ENCODE data around the gene CRYGD.
A peak's percentile ranks its signal among the peaks of the same experiment; 100 is the strongest.
"Not testable (repeated sequence)": the region's sequence is repeated elsewhere in the genome, so short reads cannot be mapped to it uniquely, and the experiment has no call there.

Gene CRYGD

DNA sequence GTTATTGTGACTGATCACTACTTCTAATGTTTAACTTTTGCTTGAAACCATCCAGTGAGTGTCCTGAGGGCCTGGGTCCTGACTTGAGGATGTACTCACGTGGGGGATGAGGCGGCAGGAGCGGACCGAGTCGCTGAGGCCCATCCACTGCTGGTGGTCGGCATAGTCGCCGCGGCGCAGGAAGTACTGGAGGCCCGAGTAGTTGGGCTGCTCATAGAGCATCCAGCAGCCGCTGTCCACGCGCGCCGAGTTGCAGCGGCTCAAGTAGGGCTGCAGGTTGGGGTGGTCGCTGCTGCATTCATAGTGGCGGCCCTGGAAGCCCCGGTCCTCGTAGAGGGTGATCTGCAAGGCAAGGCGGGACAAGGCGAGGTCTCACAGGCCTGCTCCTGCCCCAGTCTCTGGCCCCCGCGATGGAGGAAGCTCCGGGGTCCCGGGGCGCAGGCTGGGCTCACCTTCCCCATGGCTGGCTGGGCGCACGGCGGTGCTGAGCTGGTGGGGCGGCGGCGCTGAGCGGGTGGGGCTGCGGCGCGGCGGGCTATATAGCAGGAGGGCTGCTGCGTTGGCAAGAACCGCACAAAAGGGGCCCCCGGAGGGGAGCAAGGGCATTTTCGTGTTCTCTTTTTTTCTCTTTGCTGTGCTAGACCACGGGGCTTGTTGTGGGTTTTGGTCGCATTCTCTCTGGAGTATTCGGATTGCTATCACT lies at the start of gene CRYGD:
Gene CRYGD, minus strand, starts transcription at position 512 of the 703 bp plus-strand sequence. Its CDS starts 51 bp downstream, at position 461.
- not testable (repeated sequence) for DNase-seq

DNA sequence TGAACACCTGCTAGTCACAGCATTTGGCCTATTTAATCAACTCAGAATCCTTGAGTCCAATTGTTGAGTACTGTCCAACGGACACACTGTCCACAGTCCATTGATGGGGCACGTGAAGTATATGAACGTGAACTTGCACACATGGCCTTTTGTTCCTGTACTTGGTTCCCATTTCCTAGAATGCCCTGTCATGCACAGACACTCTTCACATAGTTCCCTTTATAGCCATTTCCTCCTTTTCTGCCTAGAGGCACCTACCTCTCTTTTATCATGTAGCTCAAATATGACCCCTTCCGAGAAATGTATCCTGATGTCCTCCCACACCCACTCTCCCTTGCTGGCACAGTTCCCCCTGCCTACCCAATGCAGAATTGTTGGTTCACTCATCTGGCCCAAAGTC lies 47.8 kb upstream of the CRYGD start:
- DNase-seq = no peak

DNA sequence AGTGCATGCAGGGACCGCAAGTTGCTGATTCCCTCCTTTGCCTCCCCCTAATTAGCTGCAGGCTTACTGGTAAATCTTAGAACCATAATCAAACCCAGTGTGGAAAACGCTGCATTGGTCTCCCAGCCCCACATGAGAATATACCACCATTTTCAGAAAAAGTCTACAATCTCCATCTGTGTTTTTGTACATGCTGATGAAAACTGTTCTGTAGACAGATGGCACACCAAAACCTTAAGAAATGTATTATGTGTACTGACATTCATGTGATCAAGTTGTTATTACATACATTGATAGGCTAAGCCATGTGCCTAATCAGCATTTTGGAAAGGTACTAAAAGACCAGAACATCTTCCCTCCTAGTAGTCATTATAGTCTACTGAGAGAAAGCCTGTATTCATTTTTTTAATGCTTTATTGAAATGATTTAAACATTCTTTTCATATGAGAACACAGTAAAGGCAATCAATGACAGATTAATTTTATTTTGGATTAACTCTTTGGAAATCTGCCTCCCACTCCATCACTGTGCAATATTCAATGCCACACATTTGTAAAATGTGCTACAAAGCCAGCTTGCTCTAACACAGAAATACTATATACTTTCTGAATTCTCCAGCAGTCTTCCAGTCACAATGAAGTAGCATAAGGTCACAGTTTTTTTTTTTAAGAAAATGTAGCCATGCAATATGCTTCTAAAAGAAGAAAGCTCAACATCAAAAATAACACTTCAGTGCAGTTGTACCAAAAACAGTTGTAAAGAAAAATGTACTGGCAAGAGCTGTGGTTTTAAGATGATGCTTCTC lies 40.8 kb upstream of the CRYGD start:
- no peak for DNase-seq

DNA sequence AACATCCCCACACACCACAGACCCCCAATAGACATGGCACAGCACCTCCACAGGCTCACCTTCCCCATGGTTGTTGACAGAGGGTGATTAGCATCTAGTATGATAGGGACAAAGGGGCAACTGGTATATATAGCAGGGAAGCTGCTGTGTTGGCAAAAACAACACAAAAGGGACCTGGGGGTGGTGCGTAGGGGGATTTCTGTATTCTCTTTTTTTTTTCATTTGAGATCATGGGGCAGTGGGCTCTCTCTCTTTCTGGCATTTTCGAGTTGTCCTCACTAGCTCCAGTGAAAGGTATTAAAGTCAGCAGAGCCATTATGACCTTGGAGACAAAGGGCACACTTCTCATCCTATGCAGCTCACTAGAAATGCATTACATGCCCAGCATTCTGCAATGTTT lies 39.2 kb upstream of the CRYGD start, which contains the start of gene CRYGA:
Gene CRYGA, minus strand, starts transcription at position 101 of the 400 bp plus-strand sequence. Its CDS starts 33 bp downstream, at position 68.
- DNase-seq = no peak

DNA sequence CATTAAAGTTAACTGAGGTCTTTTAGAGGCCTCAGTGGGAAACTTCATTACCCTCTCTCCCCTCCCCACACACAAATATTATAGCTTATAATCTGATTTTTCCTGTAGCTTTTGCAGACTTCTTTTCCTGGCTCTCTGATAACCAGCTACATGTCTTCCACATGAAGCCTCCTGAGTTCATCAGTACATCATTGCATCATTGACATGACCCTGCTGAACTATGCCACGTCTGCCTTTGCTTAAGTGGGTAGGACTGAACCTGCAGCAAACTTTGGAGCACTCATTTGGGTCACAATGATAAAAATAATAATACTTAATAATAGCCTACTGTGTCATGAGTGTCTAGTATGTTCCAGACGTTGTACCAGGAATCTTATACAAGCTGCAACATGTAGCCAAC lies 32.1 kb upstream of the CRYGD start:
- DNase-seq = no peak

DNA sequence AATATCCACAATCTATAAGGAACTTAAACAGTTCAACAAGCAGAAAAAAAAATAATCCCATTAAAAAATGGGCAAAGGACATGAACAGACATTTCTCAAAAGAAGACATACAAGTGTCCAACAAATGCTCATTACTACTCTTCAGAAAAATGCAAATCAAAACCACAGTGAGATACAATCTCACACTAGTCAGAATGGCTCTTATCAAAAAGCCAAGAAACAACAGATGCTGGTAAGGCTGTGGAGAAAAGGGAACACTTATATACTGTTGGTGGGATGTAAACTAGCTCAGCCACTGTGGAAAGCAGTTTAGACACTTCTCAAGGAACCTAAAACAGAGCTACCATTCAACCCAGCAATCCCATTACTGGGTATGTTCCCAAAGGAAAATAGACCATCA lies 28.8 kb upstream of the CRYGD start:
- DNase-seq = no peak

DNA sequence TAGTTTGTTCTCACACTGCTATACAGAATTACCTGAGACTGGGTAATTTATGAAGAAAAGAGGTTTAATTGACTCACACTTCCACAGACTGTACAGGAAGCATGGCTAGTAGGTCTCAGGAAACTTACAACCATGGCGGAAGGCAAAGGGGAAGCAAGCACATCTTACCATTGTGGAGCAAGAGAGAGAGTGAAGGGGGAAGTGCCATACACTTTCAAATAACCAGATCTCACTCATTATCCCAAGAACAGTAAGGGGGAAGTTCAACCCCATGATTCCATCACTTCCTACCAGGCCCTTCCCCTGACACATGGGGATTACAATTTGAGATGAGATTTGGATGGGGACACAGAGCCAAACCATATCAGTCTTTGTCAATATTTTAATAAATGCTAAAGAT lies 26.6 kb upstream of the CRYGD start:
- no peak for DNase-seq

DNA sequence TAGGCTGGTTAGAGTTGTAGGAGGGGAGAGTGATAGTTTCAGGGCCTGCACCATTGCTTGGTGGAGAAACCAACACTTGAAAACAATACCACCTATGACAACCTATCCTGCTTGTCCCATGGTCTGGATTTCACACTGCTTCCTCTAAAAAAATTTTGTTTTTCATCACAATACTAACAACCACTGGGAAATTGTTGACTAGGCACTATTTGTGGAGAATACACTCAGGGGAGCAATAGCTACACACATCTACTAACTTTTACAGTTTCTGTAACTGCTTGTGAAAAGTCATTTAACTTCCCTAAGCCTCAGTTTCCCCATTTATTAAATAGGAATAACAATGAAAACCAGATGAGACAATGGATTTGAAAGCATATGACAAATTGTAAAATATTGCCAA lies 25.8 kb upstream of the CRYGD start:
- DNase-seq = no peak

DNA sequence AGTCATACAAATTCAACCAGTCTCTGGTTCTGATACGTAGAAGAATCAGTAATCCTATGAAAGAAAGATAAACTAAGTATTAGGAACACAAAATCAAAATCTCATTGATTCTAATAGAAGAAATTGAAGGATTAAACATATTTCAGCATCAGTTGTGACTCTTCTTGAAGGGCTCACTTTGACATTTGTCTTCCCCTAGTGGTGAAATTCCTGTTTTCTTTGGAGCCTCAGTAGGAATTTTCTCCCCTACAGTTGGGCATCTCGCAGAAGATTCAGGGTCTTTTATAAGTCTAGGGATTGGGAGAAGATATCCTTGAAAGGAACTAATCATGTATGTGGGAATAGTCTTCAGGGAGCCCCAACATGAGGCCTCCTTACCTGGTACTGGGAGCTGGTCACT lies 24.5 kb upstream of the CRYGD start:
- no peak for DNase-seq

DNA sequence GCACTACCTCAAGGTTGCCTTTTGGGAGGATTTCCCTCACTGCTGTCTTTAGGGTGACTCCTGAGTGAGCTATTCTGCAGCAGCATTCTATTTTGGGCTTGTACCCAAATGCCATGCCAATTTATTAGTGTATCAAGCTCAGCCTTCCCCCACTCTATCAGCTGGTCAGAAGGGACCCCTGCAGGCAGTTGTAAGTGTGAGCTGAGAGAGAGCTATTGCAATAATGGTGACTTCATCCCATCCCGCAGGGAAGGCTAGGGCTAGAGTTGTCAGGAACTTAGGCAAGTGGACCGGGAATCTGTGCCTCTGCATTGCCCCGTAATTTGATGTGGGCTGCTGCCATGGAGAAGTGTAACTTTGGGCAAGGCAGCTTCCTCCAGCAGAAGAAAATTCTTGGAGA lies 23.4 kb upstream of the CRYGD start:
- DNase-seq = no peak

DNA sequence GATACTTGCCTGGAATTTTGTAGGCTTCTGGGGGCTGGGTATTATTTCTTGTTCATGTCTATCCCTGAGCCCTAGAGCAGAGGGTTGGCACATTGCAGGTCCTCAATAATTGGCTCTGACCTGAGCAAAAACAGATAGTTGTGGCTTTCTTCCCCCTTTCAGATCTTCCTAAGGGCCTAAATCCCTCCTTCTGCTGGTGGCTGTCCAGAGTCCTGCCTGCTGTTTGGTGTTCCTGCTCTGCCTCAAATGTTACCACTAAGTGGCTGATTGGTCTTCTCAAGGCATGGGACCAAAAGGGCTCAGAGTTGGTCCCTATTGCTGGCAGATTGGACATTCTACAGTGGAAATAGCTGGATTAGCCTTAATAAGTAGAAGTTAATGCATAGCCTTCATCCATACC lies 22.7 kb upstream of the CRYGD start:
- no peak for DNase-seq

DNA sequence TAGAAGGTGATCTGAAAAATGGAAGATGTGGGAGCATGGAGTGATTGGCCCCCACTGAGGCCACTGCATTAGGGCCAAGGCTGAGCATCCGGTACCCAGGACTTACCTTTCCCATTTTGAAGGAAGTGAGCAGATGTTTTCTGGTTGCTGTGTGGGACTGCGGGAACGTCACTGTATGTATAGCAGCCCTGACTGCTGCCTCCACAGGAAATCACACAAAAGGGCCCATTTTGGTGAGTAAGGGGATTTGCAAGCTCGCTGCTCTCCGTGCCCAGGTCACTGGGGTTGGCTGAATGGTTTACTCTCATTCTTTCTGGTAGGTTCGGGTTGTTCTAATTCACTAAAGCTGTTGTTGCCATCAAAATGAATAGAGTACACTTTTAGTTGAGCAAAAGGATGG lies 21.7 kb upstream of the CRYGD start, which contains the start of gene CRYGB:
Gene CRYGB, minus strand, starts transcription at position 153 of the 400 bp plus-strand sequence. Its CDS starts 38 bp downstream, at position 115.
- no peak for DNase-seq

DNA sequence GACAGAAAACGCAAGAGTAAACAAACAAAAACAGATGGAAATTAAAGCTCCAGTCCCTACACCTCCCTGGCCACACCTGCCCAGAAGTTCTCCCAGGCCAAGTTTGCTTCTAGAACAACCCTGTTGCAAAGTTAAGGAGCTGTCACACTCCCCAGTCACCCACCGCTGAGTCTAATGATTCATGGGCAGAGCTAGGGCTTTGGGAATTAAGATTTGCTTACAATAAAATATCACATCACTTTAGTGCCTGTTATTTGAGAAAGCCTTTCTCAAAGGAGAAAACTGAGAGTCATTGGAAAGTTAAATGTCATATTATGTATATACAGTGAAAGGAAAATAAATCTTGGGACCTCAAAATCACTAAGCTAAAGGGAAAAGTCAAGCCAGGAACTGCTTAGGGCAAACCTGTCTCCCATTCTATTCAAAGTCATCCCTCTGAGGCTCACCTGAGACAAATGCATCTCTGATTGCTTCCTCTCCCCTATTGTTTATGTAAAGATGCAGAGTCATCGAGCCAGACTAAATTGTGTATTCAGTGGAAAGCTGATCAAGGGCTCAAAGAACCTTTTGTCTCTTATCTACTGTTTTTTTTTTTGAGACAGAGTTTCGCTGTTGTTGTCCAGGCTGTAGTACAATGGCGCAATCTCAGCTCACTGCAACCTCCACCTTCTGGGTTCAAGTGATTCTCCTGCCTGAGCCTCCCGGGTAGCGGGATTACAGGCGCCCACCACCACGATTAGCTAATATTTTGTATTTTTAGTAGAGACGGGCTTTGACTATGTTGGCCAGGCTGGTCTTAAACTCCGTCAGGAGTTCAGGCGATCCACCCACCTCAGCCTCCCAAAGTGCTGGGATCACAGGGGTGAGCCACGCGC lies 18.8 kb upstream of the CRYGD start:
- DNase-seq = peak; percentile 72

DNA sequence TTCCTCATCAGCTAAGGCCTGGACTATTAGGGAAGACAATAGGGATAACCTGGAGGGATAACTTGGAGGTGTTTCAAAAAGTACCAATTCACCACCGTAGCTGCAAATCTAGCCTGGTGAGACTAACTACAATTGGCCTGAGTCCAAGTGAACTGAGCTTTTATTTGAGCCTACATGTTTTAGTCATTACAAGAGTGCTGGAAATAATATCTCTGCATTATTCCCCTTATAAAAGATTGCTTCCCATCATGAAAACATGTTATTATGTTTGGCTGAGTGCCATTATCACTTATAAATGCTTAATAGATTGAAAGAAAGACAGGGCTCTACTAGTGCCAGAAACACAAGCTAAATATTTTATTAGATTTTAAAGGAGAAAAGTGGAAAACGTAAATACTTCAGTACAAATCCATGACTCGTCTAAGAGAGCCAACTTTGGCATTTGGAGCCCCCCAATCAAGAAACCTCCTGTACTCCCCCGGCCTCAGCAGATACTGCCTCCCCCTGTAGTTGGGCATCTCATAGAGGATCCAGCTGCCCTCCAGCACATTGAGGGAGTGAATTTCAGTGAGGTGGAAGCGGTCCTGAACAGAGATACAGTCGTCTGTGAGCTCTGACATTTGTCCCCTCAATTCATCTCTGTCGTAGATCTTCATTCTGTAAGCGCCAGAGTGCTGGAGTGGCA lies 18.1 kb upstream of the CRYGD start:
- DNase-seq = peak; percentile 90

DNA sequence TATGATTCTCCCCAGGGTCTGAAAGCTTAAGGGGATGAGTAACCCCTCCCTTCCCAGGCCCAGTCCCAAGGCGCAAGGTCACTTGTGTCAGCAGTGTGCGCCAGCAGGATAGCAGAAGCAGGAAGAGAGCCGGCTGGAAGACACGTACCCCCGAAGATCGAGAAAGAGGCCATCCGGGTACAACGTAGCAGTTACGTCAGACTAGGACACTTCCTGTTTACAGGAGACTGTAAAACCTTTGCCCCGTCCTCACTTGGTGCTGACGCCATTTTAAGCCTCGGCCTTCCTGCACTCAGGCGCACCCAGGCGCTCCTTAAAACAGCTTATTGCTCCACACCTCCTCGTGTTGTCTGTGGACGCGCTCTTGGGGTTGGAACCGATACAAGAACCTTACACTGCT lies 15.1 kb upstream of the CRYGD start:
- no peak for DNase-seq

DNA sequence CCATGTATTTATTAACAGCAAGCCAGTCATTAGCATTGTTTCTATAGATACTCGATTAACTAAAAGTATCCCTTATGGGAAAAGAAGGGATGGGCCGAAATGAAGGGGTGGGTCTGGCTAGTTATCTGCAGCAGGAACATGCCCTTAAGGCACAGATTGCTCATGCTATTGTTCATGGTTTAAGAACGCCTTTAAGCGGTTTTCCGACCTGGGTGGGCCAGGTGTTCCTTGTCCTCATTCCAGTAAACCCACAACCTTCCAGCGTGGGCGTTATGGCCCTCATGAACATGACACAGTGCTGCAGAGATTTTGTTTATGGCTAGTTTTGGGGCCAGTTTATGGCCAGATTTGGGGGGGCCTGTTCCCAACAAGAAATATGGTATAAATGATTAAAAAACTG lies 14.0 kb upstream of the CRYGD start:
- not testable (repeated sequence) for DNase-seq

DNA sequence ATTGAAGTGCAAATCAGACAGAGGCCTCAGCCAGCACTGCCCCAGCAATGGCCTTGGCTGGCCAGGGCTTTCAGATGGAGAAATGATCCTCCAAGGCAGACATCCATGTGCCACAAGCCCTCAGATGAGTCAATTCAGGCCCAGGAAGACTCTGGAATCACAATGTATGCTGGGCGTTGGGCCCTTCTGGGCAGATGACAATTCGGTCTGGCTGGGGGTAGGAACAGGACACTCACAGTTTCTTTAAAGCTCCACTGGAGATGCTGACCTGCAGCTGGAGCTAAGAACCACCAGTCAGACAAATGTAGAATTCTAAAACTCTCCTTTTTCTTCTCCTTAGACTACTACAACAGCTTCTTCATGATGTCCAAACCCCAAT lies 12.4 kb upstream of the CRYGD start:
- no peak for DNase-seq

DNA sequence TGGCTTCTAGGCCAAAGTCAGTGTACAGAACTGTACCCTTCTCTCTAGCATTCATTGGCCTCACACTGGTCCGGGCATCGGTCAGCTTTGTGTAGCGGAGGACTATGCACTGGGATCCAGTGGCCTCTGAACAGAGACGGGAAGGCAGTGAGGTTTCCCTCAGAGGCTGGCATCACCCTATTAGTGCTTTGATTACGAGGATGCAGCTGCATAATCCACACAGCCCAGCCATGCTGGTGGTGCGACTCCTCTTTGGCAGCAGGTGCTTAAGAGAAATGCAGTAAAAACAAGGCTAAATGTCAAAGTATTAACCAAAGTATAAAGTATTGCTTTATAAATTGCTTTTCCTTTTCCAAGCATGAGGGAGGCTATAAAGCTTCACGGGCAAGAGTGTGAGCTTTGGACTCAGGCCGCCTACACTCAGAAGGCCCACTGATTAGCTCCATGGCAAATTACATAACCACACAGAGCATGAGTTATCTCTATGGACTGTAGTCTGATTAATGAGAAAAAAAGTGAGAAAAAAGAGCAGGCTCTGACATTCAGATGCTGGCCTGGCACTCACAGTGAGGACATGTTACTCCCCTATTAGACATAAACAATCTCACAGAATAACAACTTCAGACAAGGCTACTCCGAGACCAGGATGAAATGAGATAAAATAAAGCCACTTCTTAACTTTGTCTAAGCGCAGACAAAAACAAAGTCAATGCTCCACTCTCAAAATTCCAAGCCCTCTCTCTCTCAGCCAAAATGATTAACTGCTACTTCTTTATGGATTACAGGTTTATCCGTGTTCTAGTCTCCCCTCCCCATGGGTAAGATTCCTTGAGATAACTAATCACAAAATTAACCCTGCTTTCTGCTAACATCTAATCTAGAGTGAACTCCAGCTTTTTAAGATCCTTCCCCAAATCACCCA lies 11.7 kb upstream of the CRYGD start:
- DNase-seq = no peak

DNA sequence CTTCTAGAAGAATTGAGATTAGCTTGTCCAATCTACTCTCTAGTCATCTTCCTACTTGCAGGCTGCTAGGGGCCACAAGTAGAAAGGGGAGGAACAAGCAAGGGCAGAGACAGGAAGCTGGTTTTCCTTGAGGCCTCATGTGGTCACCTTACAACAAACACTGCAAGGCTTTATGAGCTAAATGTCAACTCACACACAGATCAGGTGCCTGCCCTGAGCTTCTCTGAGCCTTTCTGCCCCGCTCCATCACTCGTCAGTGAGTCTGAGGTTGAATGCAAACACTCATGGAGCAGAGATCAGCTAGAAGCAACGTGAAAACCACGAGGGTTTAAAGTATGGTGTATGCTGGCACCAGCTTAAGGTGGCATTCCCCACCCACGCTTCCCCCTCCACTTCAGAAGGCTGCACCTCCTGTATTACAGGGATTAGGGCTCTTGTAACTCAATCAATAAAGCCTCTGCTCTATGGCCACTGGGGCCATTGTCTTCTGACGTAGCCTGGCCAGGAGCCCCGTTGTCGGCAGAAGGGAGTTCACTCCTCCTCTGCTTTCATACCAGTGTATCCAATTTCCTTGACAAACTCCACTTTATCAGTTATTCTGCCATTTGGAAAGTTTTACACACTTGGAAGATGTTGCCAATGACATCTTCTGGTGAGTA lies 10.7 kb upstream of the CRYGD start:
- no peak for DNase-seq

DNA sequence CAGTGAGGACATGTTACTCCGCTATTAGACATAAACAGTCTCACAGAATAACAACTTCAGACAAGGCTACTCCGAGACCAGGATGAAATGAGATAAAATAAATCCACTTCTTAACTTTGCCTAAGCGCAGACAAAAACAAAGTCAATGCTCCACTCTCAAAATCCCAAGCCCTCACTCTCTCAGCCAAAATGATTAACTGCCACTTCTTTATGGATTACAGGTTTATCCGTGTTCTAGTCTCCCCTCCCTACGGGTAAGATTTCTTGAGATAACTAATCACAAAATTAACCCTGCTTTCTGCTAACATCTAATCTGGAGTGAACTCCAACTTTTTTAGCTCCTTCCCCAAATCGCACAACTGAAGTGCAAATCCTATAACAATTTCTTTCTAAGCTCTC lies 6.4 kb upstream of the CRYGD start:
- no peak for DNase-seq
